ENCODE results near the gene SETD7. TPM values are rescaled to one million over a fixed set of nuclear protein-coding genes. Genes with fewer than 3 reads are reported as not detected.
A peak's percentile ranks its signal among the peaks of the same experiment; 100 is the strongest.

The SETD7 gene
- total and polyA plus RNA-seq, 2 experiments from 2014 or later = 4.8 to 20.4 TPM

DNA sequence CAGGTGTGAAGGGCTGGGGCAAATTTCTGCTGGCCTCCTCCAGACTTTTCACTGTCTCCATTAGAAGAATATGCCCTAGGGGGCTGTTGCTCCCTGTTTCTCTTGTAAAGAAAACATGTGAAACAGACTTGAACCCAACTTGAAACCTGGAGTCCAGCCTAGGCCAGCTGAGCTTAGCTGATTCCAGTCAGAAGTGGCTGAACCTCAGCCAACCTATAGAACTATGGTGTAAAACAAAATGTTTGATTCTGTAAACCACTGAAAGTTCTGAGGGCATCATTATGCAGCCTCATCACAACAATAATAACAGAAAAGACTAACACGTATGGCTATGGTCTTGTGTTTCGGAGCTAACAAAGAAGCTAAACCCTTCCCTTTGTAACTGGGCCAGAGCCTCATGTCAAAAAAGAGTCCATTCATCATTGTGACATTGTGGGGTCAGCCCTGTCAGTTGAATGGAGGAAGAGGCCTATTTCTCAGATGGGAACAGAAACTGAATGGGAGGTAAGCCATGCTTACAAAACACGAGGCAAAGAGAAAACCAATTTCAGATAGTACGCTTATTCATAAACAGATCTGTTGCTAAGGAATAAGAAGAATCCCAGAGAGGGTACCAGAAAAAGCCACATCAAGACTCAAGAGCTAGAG, 34.1 kb downstream of the SETD7 start:
- peaks cover 34% of the 10 kb centered on the region for H3K36me3 ChIP-seq
- TF ChIP-seq, protein P1, sequence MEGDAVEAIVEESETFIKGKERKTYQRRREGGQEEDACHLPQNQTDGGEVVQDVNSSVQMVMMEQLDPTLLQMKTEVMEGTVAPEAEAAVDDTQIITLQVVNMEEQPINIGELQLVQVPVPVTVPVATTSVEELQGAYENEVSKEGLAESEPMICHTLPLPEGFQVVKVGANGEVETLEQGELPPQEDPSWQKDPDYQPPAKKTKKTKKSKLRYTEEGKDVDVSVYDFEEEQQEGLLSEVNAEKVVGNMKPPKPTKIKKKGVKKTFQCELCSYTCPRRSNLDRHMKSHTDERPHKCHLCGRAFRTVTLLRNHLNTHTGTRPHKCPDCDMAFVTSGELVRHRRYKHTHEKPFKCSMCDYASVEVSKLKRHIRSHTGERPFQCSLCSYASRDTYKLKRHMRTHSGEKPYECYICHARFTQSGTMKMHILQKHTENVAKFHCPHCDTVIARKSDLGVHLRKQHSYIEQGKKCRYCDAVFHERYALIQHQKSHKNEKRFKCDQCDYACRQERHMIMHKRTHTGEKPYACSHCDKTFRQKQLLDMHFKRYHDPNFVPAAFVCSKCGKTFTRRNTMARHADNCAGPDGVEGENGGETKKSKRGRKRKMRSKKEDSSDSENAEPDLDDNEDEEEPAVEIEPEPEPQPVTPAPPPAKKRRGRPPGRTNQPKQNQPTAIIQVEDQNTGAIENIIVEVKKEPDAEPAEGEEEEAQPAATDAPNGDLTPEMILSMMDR (IDR thresholded peaks at IDR 0.05; ENCODE audit: low read depth, low read length) = no peak

DNA sequence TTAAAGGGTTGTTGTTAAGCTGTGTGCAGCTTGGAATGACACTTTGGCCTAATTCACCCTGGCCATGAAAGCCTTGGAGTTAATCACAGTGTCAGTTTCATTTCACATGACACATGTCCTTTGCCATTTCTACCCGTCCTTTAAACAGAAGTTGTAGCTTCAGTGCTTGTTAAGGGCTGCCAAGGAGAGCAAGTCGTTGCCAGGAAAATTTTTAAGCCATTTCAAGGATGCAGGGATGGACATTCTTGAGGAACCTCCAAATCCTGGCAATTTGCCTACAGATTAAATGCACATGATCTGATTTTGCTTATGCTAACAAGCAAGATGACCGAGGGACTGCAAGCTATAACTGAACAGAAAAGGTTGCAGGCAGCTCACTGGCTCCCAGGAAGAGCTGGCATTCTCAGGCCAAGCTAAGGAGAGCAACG, 40.5 kb downstream of the SETD7 start:
- peak in 1 of 2 donors; percentile 27 for DNase-seq (ENCODE audit: low read depth in 1 of 2, low spot score in 1 of 2)
- Histone ChIP-seq H3K36me3 (peaks cover 21% of the 10 kb centered on the region), H3K27ac (no peak overlapping the region), H3K4me3 (no peak overlapping the region), H3K9me3 (ENCODE audit: low read depth) (no peaks in the 10 kb centered on the region), H3K4me1 (ENCODE audit: low read depth) (no peaks in the 10 kb centered on the region), H3K27me3 (no peaks in the 10 kb centered on the region)
- TF ChIP-seq, protein P1 (IDR thresholded peaks at IDR 0.05; ENCODE audit: low read depth, low read length) = no peak

More for the DNA sequence above, 34.1 kb downstream of the SETD7 start:
- H3K9me3 ChIP-seq (ENCODE audit: low read depth) = no peaks in the 10 kb centered on the region
- no peak for DNase-seq (ENCODE audit: low read depth in 1 of 2, low spot score in 1 of 2)
- no peaks in the 10 kb centered on the region for H3K4me1 ChIP-seq (ENCODE audit: low read depth)
- H3K4me3 ChIP-seq = no peak overlapping the region
- H3K27me3 ChIP-seq = no peaks in the 10 kb centered on the region
- H3K27ac ChIP-seq = no peak overlapping the region

DNA sequence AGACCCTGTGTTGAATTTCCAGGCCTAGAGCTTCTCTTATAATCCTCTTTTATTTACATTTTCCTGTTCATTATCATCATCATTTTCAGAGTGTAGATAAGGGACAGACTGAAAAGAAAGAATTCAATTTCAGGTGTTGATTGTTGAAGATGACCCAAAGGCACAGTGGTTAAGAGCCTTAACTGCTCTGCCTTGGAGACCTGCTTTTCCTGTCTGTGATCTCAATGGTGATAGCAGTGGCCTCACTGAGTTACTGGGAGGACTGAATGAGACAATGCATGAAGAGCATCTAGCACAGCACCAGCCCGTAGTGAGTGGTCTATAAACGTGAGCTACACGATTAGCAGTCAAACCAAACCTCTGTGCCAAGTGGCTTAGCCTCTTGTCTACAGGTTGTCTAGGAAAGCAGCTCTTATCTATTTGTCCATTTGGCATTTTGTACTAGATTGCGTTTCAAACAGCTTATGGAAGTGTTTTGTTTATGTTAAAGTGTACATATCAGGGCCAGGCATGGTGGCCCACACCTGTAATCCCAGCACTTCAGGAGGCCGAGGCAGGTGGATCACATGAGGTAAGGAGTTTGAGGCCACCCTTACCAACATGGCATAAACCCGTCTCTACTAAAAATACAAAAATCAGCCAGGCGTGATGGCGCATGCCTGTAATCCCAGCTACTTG, 41.5 kb downstream of the SETD7 start:
- H3K27ac ChIP-seq = no peak overlapping the region

DNA sequence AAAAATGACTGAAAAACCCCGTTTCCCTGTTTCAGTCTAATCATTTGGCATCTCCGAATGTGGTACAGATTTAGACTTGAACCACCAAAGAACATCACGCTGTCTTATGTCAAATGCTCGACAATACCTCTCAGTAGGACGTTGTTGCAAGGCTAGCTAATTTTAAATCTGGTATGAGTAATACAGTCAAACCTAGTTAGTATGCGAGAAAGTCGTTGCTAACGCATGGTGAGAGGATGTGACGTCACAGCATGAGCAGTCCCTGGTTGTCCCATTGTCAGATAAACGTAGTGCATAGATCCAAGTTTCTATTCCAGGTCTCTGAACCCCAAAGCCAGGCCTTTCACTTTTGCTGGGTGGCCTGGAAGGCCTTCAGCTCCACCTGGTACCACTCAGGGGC, 44.7 kb downstream of the SETD7 start:
- DNase-seq (ENCODE audit: low read depth in 1 of 2, low spot score in 1 of 2) = peak in 1 of 2 donors; percentile 39
- TF ChIP-seq, protein P1 (IDR thresholded peaks at IDR 0.05; ENCODE audit: low read depth, low read length) = no peak
- Histone ChIP-seq H3K27ac (no peak overlapping the region), H3K4me3 (no peak overlapping the region), H3K4me1 (ENCODE audit: low read depth) (no peaks in the 10 kb centered on the region), H3K9me3 (ENCODE audit: low read depth) (no peaks in the 10 kb centered on the region), H3K27me3 (no peaks in the 10 kb centered on the region), H3K36me3 (peaks cover 3% of the 10 kb centered on the region)

More for the DNA sequence above, 41.5 kb downstream of the SETD7 start:
- Histone ChIP-seq H3K4me1 (ENCODE audit: low read depth) (no peaks in the 10 kb centered on the region), H3K27me3 (no peaks in the 10 kb centered on the region), H3K36me3 (peaks cover 15% of the 10 kb centered on the region), H3K4me3 (no peak overlapping the region), H3K9me3 (ENCODE audit: low read depth) (no peaks in the 10 kb centered on the region)
- no peak for DNase-seq (ENCODE audit: low read depth in 1 of 2, low spot score in 1 of 2)
- TF ChIP-seq, protein P1 (IDR thresholded peaks at IDR 0.05; ENCODE audit: low read depth, low read length) = no peak

DNA sequence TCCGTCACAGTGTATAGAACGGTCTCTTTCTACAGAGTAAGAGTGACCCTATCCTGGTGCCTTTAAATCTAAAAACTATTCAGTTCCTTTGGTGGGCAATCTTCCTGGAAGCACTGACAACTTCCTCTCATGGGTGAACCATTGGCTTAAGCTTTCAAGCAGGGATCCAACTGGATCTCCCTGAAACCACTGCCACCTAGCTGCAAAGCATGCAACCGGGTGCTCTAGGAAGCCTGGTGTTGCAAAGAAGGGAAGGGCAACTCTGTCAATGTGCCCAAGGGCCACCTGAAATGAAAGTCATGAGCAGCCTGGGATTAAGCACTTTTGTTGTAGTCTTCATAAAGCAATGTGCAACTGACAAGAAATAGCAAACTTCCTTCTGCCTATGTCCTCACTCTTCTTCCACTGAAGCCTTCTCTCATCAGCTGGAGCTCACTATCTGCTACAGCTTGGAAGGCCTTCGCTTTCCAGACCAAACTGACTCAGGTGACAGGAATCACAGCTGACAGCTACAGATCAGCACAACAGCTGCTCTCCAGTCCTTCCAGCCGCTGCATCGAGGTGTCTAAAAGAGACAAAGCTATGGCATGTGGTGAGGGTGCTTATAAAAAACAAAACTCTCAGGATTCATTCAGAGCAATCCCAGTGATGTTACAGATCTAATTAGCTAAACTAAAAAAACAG, 46.1 kb downstream of the SETD7 start:
- Histone ChIP-seq H3K4me1 (ENCODE audit: low read depth) (no peaks in the 10 kb centered on the region), H3K4me3 (no peak overlapping the region), H3K36me3 (peaks cover 3% of the 10 kb centered on the region), H3K9me3 (ENCODE audit: low read depth) (no peaks in the 10 kb centered on the region), H3K27ac (peak overlapping the region; percentile 42), H3K27me3 (no peaks in the 10 kb centered on the region)
- TF ChIP-seq, protein P1 (IDR thresholded peaks at IDR 0.05; ENCODE audit: low read depth, low read length) = peak; percentile 35
- peak; percentile 29 to 51 for DNase-seq (ENCODE audit: low read depth in 1 of 2, low spot score in 1 of 2)

All from cardiac muscle cell (in vitro differentiated cells and primary cell).